HepG2 (cell line): ENCODE results near the gene WDR54. TPM values are rescaled to one million over a fixed set of nuclear protein-coding genes. Genes with fewer than 3 reads are reported as not detected.

ENCODE experiments used
- ATF7 ChIP-seq, 2 experiments: fragments of 450-650 bp in 1 of 2; sonication (generic) in 1 of 2; formaldehyde crosslinking in 1 of 2; IDR thresholded peaks; 2 replicates each; pipeline versions ENCODE4 v1.4.0 to v1.6.1; 2016 to 2020; ENCODE audit warnings: antibody characterized with exemption in 1 of 2, mild to moderate bottlenecking in 1 of 2, missing genetic modification reagents in 1 of 2
- CC2D1A ChIP-seq: sonication (generic); formaldehyde crosslinking; IDR thresholded peaks from 2 replicates; pipeline ENCODE4 v1.8.1; 2023; ENCODE audit warnings: mild to moderate bottlenecking, missing genetic modification reagents
- CEBPB ChIP-seq: IDR thresholded peaks from 2 replicates; pipeline ENCODE4 v1.6.1; 2011; ENCODE audit warnings: low read depth, low read length, improper control_type of control experiment, borderline replicate concordance
- GATAD1 ChIP-seq: IDR thresholded peaks from 2 replicates; pipeline ENCODE4 v1.6.1; 2016; ENCODE audit warnings: missing genetic modification reagents, missing compliant biosample characterization
- GZF1 ChIP-seq: sonication (generic); formaldehyde crosslinking; IDR thresholded peaks from 2 replicates; pipeline ENCODE4 v1.5.1; 2020; ENCODE audit warnings: mild to moderate bottlenecking, missing genetic modification reagents
- KDM4B ChIP-seq: sonication (generic); formaldehyde crosslinking; IDR thresholded peaks from 2 replicates; pipeline ENCODE4 v1.4.0; 2020; ENCODE audit warnings: missing genetic modification reagents
- MIER3 ChIP-seq: IDR thresholded peaks from 2 replicates; pipeline ENCODE4 v1.6.1; 2016; ENCODE audit warnings: missing compliant biosample characterization, borderline replicate concordance
- PHF20 ChIP-seq: sonication (generic); formaldehyde crosslinking; IDR thresholded peaks from 2 replicates; pipeline ENCODE4 v1.5.0; 2020; ENCODE audit warnings: mild to moderate bottlenecking, missing genetic modification reagents
- WIZ ChIP-seq: sonication (generic); formaldehyde crosslinking; IDR thresholded peaks from 2 replicates; pipeline ENCODE4 v1.5.1; 2020; ENCODE audit warnings: mild to moderate bottlenecking, missing genetic modification reagents
- ZBTB3 ChIP-seq: sonication (generic); formaldehyde crosslinking; IDR thresholded peaks from 2 replicates; pipeline ENCODE4 v1.4.0; 2020; ENCODE audit warnings: low read depth, mild to moderate bottlenecking, moderate library complexity, missing genetic modification reagents, borderline replicate concordance
- ZBTB38 ChIP-seq: sonication (generic); formaldehyde crosslinking; IDR thresholded peaks from 2 replicates; pipeline ENCODE4 v1.5.1; 2020; ENCODE audit warnings: mild to moderate bottlenecking, missing genetic modification reagents
- ZFP37 ChIP-seq: sonication (generic); formaldehyde crosslinking; IDR thresholded peaks from 2 replicates; pipeline ENCODE4 v1.4.0; 2020; ENCODE audit warnings: missing genetic modification reagents, borderline replicate concordance
- ZNF138 ChIP-seq: sonication (generic); formaldehyde crosslinking; IDR thresholded peaks from 2 replicates; pipeline ENCODE4 v1.5.0; 2020; ENCODE audit warnings: mild to moderate bottlenecking, low read depth, missing genetic modification reagents
- ZNF558 ChIP-seq: sonication (generic); formaldehyde crosslinking; IDR thresholded peaks from 2 replicates; pipeline ENCODE4 v1.9.0; 2022; ENCODE audit warnings: mild to moderate bottlenecking, missing genetic modification reagents, borderline replicate concordance
- ZNF629 ChIP-seq: sonication (generic); formaldehyde crosslinking; conservative IDR thresholded peaks from 2 replicates; pipeline ENCODE4 v1.5.0; 2020; ENCODE audit warnings: missing genetic modification reagents
- ZNF720 ChIP-seq: sonication (generic); formaldehyde crosslinking; IDR thresholded peaks from 2 replicates; pipeline ENCODE4 v1.4.0; 2020; ENCODE audit warnings: missing genetic modification reagents
- ZNF737 ChIP-seq: sonication (generic); formaldehyde crosslinking; IDR thresholded peaks from 2 replicates; pipeline ENCODE4 v1.5.0; 2020; ENCODE audit warnings: missing genetic modification reagents, mild to moderate bottlenecking, borderline replicate concordance
- polyA plus RNA-seq, 8 experiments: library from polyadenylated mRNA; depleted of rRNA in 3 of 8; stranded (reverse) in 7 of 8; unstranded in 1 of 8; fragments of >200 nt; fragmentation: Illumina TruSeq in 4 of 8; extraction: Trizol in 4 of 8; gene quantifications; 2 replicates each; pipeline versions ENCODE4 v1.2.1 to v1.2.3, GENCODE V29; 2011 to 2016; ENCODE audit warnings: low read depth in 4 of 8, missing spikeins in 1 of 8, mixed read lengths in 1 of 8; ENCODE audit not compliant: insufficient read depth in 1 of 8
- total RNA-seq, 5 experiments: library from RNA; depleted of rRNA; stranded (reverse); fragments of >200 nt; fragmentation: Illumina TruSeq; extraction: Trizol; gene quantifications; 2 replicates each; pipeline ENCODE4 v1.2.3, GENCODE V29; 2016; ENCODE audit warnings: low read depth in 1 of 5
- TF ChIP-seq, protein P1 (sequence below): sonication (generic); formaldehyde crosslinking; IDR thresholded peaks from 2 replicates; pipeline ENCODE4 v1.4.0; 2020; ENCODE audit warnings: missing genetic modification reagents, borderline replicate concordance
- TF ChIP-seq, protein P2 (sequence below): sonication (generic); formaldehyde crosslinking; conservative IDR thresholded peaks from 2 replicates; pipeline ENCODE4 v1.4.0; 2020; ENCODE audit warnings: missing genetic modification reagents
- TF ChIP-seq, protein P3 (sequence below): fragments of 450-650 bp; IDR thresholded peaks from 2 replicates; pipeline ENCODE4 v1.6.1; 2017
- TF ChIP-seq, protein P4 (sequence below): sonication (generic); formaldehyde crosslinking; IDR thresholded peaks from 2 replicates; pipeline ENCODE4 v1.9.0; 2021; ENCODE audit warnings: missing genetic modification reagents, mild to moderate bottlenecking, borderline replicate concordance

WDR54 gene
- total and polyA plus RNA-seq, 2 of the 13 experiments (the other 11 are each of a cell fraction or from before 2014, with no cell fraction given), result 2.0 to 17.3 TPM

DNA sequence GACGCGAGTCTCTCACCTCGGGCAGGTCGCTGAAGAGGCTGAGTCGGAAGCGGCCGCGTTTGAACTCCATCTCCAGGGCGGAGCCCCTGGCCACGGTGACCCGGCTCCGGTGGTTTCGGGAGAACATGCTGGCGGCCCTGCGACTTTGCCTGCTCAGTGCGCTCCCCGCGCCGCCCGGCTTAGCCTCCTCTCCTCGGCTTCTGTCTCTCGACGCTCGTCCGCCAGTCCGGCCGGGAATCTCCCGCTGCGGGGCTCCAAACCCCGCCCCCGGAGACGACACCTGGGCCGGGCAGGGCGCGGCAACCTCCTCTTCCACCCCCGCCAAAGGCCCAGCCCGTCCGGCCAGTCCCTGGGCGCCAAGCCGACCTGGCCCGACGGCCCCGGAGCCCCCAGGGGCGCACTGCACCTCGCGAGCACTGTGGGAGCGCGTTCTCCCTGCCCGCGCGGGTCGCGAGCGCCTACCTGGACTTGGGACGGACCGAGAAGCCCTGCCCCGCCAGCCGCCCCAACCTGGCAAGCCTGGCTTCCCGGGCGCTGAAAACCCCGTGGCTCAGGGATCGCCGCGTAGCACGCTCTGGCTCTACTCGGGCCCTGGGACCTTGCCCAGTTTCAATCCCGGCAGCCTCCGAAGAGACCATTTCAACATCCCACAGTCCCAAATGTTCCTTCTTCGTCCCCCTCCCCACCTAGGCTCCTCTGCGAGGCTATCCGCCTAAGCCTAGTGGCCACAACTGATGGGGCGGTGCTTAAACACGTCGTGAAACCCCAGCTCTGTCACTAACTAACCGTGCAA is 20.4 kb downstream of the WDR54 start, which contains the start of gene RTKN (continued):
- TF ChIP-seq ZFP37, result peak; percentile 71; the same call in 1 of the 2 replicates
- TF ChIP-seq ZNF138 (CRISPR knock-in tag), result 0 out of 2 replicates have a peak, but pooled peaks have one; percentile 85
- TF ChIP-seq ZNF558 (CRISPR knock-in tag), result peak; percentile 96
- TF ChIP-seq WIZ, result peak; percentile 47
- TF ChIP-seq CEBPB, result peak; percentile 24; the same call in 1 of the 2 replicates
- peak; percentile 92; the same call in 1 of the 2 replicates for TF ChIP-seq ZNF737
- TF ChIP-seq MIER3 (CRISPR knock-in tag), result 0 out of 2 replicates have a peak, but pooled peaks have one; percentile 67
- no peak for TF ChIP-seq ATF7 (IDR thresholded peaks at IDR 0.05)
- no peak; the same call in 1 of the 2 replicates for TF ChIP-seq ATF7 (CRISPR knock-in tag; IDR thresholded peaks at IDR 0.05)
- peak; percentile 67 for TF ChIP-seq GATAD1 (CRISPR knock-in tag)
- TF ChIP-seq, protein P1, sequence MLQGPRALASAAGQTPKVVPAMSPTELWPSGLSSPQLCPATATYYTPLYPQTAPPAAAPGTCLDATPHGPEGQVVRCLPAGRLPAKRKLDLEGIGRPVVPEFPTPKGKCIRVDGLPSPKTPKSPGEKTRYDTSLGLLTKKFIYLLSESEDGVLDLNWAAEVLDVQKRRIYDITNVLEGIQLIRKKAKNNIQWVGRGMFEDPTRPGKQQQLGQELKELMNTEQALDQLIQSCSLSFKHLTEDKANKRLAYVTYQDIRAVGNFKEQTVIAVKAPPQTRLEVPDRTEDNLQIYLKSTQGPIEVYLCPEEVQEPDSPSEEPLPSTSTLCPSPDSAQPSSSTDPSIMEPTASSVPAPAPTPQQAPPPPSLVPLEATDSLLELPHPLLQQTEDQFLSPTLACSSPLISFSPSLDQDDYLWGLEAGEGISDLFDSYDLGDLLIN (CRISPR knock-in tag), result peak; percentile 62; the same call in 1 of the 2 replicates
- TF ChIP-seq, protein P2, sequence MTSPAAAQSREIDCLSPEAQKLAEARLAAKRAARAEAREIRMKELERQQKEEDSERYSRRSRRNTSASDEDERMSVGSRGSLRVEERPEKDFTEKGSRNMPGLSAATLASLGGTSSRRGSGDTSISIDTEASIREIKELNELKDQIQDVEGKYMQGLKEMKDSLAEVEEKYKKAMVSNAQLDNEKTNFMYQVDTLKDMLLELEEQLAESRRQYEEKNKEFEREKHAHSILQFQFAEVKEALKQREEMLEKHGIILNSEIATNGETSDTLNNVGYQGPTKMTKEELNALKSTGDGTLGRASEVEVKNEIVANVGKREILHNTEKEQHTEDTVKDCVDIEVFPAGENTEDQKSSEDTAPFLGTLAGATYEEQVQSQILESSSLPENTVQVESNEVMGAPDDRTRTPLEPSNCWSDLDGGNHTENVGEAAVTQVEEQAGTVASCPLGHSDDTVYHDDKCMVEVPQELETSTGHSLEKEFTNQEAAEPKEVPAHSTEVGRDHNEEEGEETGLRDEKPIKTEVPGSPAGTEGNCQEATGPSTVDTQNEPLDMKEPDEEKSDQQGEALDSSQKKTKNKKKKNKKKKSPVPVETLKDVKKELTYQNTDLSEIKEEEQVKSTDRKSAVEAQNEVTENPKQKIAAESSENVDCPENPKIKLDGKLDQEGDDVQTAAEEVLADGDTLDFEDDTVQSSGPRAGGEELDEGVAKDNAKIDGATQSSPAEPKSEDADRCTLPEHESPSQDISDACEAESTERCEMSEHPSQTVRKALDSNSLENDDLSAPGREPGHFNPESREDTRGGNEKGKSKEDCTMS (CRISPR knock-in tag), result no peak
- TF ChIP-seq ZBTB3 (CRISPR knock-in tag), result peak; percentile 89
- peak; percentile 74 for TF ChIP-seq GZF1 (CRISPR knock-in tag)
- TF ChIP-seq, protein P3, sequence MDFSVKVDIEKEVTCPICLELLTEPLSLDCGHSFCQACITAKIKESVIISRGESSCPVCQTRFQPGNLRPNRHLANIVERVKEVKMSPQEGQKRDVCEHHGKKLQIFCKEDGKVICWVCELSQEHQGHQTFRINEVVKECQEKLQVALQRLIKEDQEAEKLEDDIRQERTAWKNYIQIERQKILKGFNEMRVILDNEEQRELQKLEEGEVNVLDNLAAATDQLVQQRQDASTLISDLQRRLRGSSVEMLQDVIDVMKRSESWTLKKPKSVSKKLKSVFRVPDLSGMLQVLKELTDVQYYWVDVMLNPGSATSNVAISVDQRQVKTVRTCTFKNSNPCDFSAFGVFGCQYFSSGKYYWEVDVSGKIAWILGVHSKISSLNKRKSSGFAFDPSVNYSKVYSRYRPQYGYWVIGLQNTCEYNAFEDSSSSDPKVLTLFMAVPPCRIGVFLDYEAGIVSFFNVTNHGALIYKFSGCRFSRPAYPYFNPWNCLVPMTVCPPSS, result no peak
- TF ChIP-seq KDM4B (CRISPR knock-in tag), result peak; percentile 75; the same call in 1 of the 2 replicates
- no peak for TF ChIP-seq ZNF629 (CRISPR knock-in tag)
- peak; percentile 85; the same call in 1 of the 2 replicates for TF ChIP-seq CC2D1A (CRISPR knock-in tag)
- TF ChIP-seq, protein P4, sequence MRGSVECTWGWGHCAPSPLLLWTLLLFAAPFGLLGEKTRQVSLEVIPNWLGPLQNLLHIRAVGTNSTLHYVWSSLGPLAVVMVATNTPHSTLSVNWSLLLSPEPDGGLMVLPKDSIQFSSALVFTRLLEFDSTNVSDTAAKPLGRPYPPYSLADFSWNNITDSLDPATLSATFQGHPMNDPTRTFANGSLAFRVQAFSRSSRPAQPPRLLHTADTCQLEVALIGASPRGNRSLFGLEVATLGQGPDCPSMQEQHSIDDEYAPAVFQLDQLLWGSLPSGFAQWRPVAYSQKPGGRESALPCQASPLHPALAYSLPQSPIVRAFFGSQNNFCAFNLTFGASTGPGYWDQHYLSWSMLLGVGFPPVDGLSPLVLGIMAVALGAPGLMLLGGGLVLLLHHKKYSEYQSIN (CRISPR knock-in tag), result 0 out of 2 replicates have a peak, but pooled peaks have one; percentile 72
- TF ChIP-seq ZBTB38 (CRISPR knock-in tag), result peak; percentile 44
- peak; percentile 56 for TF ChIP-seq PHF20 (CRISPR knock-in tag)
- TF ChIP-seq ZNF720 (CRISPR knock-in tag), result no peak
